ENCODE measurements around the gene PAXX. TPM values are rescaled to one million over a fixed set of nuclear protein-coding genes. Genes with fewer than 3 reads are reported as not detected.

Gene PAXX
- polyA plus RNA-seq, 10 donors = 11.8 to 28.5 (median 21.6) TPM

- no peak for DNase-seq
Measured at GRCh38 chr9:137016436-137016835, 24.2 kb downstream of the PAXX start.

- no peak for DNase-seq
Measured at GRCh38 chr9:137017071-137017470, 24.8 kb downstream of the PAXX start.

GRCh38 chr9:137017791-137018497 lies 25.7 kb downstream of the PAXX start:
- DNase-seq = no peak

- no peak for DNase-seq
Measured at GRCh38 chr9:137018761-137019559, 26.7 kb downstream of the PAXX start.

GRCh38 chr9:137019891-137020683 lies 27.9 kb downstream of the PAXX start:
- DNase-seq = no peak

GRCh38 chr9:137020771-137021567 lies 28.7 kb downstream of the PAXX start:
- DNase-seq = no peak

- no peak for DNase-seq
Measured at GRCh38 chr9:137021568-137021978, 29.4 kb downstream of the PAXX start.

- peak in 1 of 3 donors; percentile 26 for DNase-seq
Measured at GRCh38 chr9:137021979-137022661, 29.9 kb downstream of the PAXX start.

- no peak for DNase-seq
Measured at GRCh38 chr9:137022662-137023008, 30.4 kb downstream of the PAXX start.

GRCh38 chr9:137023157-137023556 lies 30.9 kb downstream of the PAXX start:
- no peak for DNase-seq

- no peak for DNase-seq
Measured at GRCh38 chr9:137023583-137023991, 31.4 kb downstream of the PAXX start.

- DNase-seq = no peak
Measured at GRCh38 chr9:137025517-137025966, 33.3 kb downstream of the PAXX start.

- DNase-seq = no peak
Measured at GRCh38 chr9:137026384-137026783, 34.2 kb downstream of the PAXX start.

GRCh38 chr9:137026828-137027227 lies 34.6 kb downstream of the PAXX start:
- no peak for DNase-seq

GRCh38 chr9:137027369-137028262 lies 35.4 kb downstream of the PAXX start, which contains the start of gene ABCA2:
Gene ABCA2, minus strand, starts transcription at chr9:137028237. Its CDS starts 97 bp downstream, at chr9:137028140.
- peak in 2 of 3 donors; percentile 45 to 50 for DNase-seq

- DNase-seq = peak; percentile 52 to 69 (median 68)
Measured at GRCh38 chr9:137028263-137029057, 36.2 kb downstream of the PAXX start.

- peak in 2 of 3 donors; percentile 56 to 81 for DNase-seq
Measured at GRCh38 chr9:137029058-137029936, 37.1 kb downstream of the PAXX start.

GRCh38 chr9:137030006-137030405 lies 37.8 kb downstream of the PAXX start:
- DNase-seq = no peak
